GM12865 (cell line): ENCODE measurements around the gene AKAP4.

ENCODE experiments used
- DNase-seq: peaks from one replicate; pipeline ENCODE4 v3.0.0; 2010; ENCODE audit warnings: low read depth
- H3K4me3 ChIP-seq: 2 replicates; pipeline ENCODE4 v1.5.1; 2011; ENCODE audit warnings: mild to moderate bottlenecking, low read depth, low read length, control low read depth
- CTCF ChIP-seq: IDR thresholded peaks from 2 replicates; pipeline ENCODE4 v1.5.1; 2011; ENCODE audit warnings: low read length, control low read depth, low read depth, inconsistent platforms; ENCODE audit not compliant: insufficient read depth; ENCODE audit errors: missing control alignments

The AKAP4 gene

GRCh38 chrX:50200907-50201306, at the start of gene AKAP4:
Gene AKAP4, minus strand, starts transcription at chrX:50201007. Its CDS starts 118 bp downstream, at chrX:50200889.
- TF ChIP-seq CTCF: no peak
- no peak for DNase-seq
- H3K4me3 ChIP-seq: no peak within 1 kb of the TSS

DNA sequence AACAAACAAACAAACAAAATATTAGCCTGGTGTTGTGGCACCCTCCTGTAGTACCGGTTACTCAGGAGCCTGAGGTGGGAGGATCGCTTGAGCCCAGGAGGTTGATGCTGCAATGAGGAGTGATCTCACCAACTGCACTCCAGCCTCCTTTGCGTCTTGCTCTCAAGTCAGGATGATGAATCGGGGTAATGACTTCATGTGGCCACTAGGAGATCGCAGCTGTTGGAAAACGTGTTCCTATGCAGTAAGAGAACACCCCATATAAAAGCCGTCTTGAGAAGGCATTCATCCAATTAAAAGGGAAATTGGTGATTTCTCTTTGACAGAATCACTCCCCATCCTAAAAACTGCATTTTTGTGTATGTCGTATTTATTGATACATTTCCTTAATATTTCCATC, 10.7 kb upstream of the AKAP4 start:
- peak; percentile 11 for TF ChIP-seq CTCF
- H3K4me3 ChIP-seq: no peak overlapping the region
- peak; percentile 1 for DNase-seq

DNA sequence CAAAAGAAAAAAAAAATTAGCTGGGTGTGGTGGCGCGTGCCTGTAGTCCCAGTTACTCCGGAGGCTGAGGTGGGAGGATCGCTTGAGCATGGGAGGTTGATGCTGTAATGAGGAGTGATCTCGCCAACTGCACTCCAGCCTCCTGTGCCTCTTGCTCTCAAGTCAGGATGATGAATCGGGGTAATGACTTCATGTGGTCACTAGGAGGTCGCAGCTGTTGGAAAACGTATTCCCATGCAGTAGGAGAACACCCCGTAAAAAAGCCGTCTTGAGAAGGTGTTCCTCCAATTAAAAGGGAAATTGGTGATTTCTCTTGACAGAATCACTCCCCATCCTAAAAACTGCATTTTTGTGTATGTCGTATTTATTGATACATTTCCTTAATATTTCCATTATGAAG, 5.9 kb upstream of the AKAP4 start:
- no peak overlapping the region for H3K4me3 ChIP-seq
- no peak for DNase-seq
- no peak for TF ChIP-seq CTCF

DNA sequence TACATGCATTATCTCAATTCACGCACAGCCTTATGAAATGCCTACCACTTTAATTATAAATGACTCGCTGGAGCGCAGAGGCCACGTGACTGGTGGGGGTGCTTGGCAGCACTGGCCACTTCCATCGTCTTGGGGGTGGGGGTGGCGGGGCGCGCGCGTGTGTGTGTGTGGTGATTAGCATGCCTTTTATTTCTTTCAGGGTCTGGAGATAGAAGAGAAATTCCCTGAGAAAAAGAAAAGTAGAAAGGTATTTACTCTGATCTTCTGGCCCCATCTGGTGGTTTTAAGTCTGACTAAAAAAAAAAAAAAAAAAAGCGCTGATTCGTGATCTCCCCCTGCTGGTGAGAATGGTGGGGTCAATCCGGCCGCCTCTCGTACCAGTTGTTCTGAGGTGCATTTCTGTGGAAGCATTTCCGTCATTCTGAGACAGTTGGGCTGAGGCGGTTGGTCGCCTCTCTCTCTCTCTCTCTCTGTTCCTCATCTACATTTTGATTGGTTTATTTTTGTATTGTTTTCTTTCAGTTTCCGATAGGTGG, 3.6 kb upstream of the AKAP4 start, which contains the start of gene CCNB3:
CCNB3 (plus strand) TSS at position 402 of the 536 bp plus-strand sequence. CDS start 80,399 bp downstream, outside the sequence.
- H3K4me3 ChIP-seq: peak within 1 kb of the TSS; percentile 42
- peak; percentile 43 for TF ChIP-seq CTCF
- peak; percentile 84 for DNase-seq

DNA sequence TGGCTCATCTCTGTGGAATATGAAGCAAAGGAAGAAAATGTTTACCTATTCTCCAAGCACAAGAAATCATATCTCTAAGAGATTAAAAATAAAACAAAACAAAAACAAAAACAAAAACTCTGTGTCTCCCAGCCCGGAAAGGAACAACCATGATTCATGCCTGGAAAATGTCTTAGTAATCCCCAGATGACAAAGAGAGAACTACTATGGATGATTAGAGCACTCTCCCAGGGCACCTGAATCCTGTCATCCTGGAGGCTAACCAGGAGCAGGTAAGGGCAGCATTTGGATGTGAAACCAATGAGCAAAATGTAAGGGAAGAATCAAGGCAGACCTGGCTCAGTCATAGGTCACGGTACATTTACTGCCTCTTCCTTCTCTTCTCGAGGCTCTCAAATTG, 1.7 kb upstream of the AKAP4 start:
- TF ChIP-seq CTCF: no peak
- H3K4me3 ChIP-seq: no peak overlapping the region
- DNase-seq: no peak

GRCh38 chrX:50198348-50198747, 2.5 kb downstream of the AKAP4 start:
- DNase-seq: no peak
- no peak for TF ChIP-seq CTCF
- H3K4me3 ChIP-seq: no peak overlapping the region

- no peak for TF ChIP-seq CTCF
- DNase-seq: no peak
These were observed 11.8 kb downstream of the AKAP4 start for GRCh38 chrX:50188859-50189600.

More at GRCh38 chrX:50188859-50189600, 11.8 kb downstream of the AKAP4 start:
- no peak overlapping the region for H3K4me3 ChIP-seq
